A673 (cell line): Measurements from ENCODE around the gene CBLB.

ENCODE experiments used
- EZH2 ChIP-seq: fragments of 200-600 bp; sonication (generic); IDR thresholded peaks from 2 replicates; pipeline ENCODE4 v1.6.1; 2017; ENCODE audit warnings: borderline replicate concordance, low read depth, mild to moderate bottlenecking, mixed read lengths, antibody characterized with exemption, low read length; ENCODE audit not compliant: poor library complexity, severe bottlenecking
- TF ChIP-seq, protein P1 (sequence below): fragments of 300-800, 200-600 bp; sonication (generic); conservative IDR thresholded peaks from 2 replicates; pipeline ENCODE4 v1.5.1; 2017; ENCODE audit warnings: low read depth, mild to moderate bottlenecking, antibody characterized with exemption, low read length, moderate library complexity, mixed read lengths

DNA sequence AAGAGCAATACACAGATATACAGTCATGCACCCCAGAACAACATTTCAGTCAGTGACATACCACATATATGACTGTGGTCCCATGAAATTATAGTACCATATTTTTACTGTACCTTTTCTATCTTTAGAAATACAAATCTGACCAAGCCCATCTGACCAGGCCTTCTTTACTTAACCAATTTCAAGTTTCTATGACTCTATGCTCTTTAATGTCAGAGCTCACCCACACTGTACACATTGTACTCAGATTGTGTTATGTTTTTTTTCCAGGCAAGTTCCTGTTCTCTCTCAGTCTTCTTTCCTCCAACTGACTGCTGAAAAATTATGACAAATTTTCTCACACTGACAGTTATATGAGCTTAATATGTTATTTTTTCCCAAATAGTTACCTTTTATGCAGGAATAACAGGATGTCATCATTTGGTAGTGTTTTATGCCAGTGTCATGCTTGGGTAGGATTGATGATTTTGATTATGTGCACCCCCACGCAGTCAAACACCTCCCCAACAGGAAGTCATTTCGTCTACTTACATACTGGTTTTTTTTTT, 8.0 kb upstream of the CBLB start:
- TF ChIP-seq, protein P1, sequence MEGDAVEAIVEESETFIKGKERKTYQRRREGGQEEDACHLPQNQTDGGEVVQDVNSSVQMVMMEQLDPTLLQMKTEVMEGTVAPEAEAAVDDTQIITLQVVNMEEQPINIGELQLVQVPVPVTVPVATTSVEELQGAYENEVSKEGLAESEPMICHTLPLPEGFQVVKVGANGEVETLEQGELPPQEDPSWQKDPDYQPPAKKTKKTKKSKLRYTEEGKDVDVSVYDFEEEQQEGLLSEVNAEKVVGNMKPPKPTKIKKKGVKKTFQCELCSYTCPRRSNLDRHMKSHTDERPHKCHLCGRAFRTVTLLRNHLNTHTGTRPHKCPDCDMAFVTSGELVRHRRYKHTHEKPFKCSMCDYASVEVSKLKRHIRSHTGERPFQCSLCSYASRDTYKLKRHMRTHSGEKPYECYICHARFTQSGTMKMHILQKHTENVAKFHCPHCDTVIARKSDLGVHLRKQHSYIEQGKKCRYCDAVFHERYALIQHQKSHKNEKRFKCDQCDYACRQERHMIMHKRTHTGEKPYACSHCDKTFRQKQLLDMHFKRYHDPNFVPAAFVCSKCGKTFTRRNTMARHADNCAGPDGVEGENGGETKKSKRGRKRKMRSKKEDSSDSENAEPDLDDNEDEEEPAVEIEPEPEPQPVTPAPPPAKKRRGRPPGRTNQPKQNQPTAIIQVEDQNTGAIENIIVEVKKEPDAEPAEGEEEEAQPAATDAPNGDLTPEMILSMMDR: no peak
- no peak for TF ChIP-seq EZH2
